Thymus (tissue), 14 donors: ENCODE measurements around the gene TBATA. TPM values are rescaled to one million over a fixed set of nuclear protein-coding genes. Genes with fewer than 3 reads are reported as not detected.

Experiments
- DNase-seq, 9 donors: peaks; one replicate each; pipeline ENCODE4 v3.0.0-alpha.2; 2013; ENCODE audit warnings: low spot score in 9 of 9, low read depth in 6 of 9, missing footprints in 1 of 9
- H3K27ac ChIP-seq, 2 donors: one replicate each; pipeline ENCODE4 v1.5.1; 2013; ENCODE audit warnings: control low read depth in 1 of 2, low read depth in 1 of 2, low read length in 1 of 2, mild to moderate bottlenecking in 1 of 2, moderate library complexity in 1 of 2
- H3K27me3 ChIP-seq, 2 donors: one replicate each; pipeline ENCODE4 v1.5.1; 2013; ENCODE audit warnings: low read length in 1 of 2; ENCODE audit not compliant: control insufficient read depth in 2 of 2, insufficient read depth in 1 of 2
- H3K36me3 ChIP-seq, 2 donors: one replicate each; pipeline ENCODE4 v1.5.1; 2013; ENCODE audit warnings: low read length in 1 of 2, mild to moderate bottlenecking in 1 of 2, moderate library complexity in 1 of 2; ENCODE audit not compliant: control insufficient read depth in 2 of 2, insufficient read depth in 2 of 2
- H3K4me1 ChIP-seq, 2 donors: one replicate each; pipeline ENCODE4 v1.5.1; 2013; ENCODE audit warnings: low read length in 2 of 2; ENCODE audit not compliant: control insufficient read depth in 2 of 2, insufficient read depth in 2 of 2
- H3K4me3 ChIP-seq, 2 donors: one replicate each; pipeline ENCODE4 v1.5.1; 2013; ENCODE audit warnings: low read length in 2 of 2, control low read depth in 1 of 2, mild to moderate bottlenecking in 1 of 2
- H3K9me3 ChIP-seq, 2 donors: one replicate each; pipeline ENCODE4 v1.5.1; 2013; ENCODE audit warnings: low read length in 1 of 2, mild to moderate bottlenecking in 1 of 2; ENCODE audit not compliant: control insufficient read depth in 2 of 2, insufficient read depth in 1 of 2
- WGBS: extraction: QIAGEN DNeasy Blood & Tissue Kit; methylation state at CpG from one replicate; pipeline ENCODE4 v1.1.7; 2013; 5-methylcytosine and 5-hydroxymethylcytosine counted together
- long read RNA-seq, 10 donors: transcript quantifications; one replicate each; lab custom pipeline, GENCODE V29; 2026
- polyA plus RNA-seq: library from polyadenylated mRNA; stranded (reverse); fragments of 200-250 nt; gene quantifications from one replicate; pipeline ENCODE4 v1.2.3, GENCODE V29; 2013
- total RNA-seq: library from RNA; stranded (reverse); fragments of 120-200 nt; gene quantifications from one replicate; pipeline ENCODE4 v1.2.4, GENCODE V29; 2013
- donor health status: healthy.

Gene TBATA
- 134 TPM for total RNA-seq
- 42.1 TPM for polyA plus RNA-seq
- long read RNA-seq, donor 1: 0 reads
- long read RNA-seq, donor 2: 0 reads
- long read RNA-seq, donor 3, partial matches to known transcripts: 132 of 142 reads
- long read RNA-seq, donor 3, other reads (novel, unspliced or antisense): 10 of 142 reads
- long read RNA-seq, donor 4, partial matches to known transcripts: 58 of 58 reads
- long read RNA-seq, donor 4, other reads (novel, unspliced or antisense): 0 of 58 reads
- long read RNA-seq, donor 5, partial matches to known transcripts: 87 of 87 reads
- long read RNA-seq, donor 5, other reads (novel, unspliced or antisense): 0 of 87 reads
- long read RNA-seq, donor 6, partial matches to known transcripts: 50 of 55 reads
- long read RNA-seq, donor 6, other reads (novel, unspliced or antisense): 5 of 55 reads
- long read RNA-seq, donor 7, partial matches to known transcripts: 19 of 19 reads
- long read RNA-seq, donor 7, other reads (novel, unspliced or antisense): 0 of 19 reads
- long read RNA-seq, donor 8, partial matches to known transcripts: 11 of 11 reads
- long read RNA-seq, donor 8, other reads (novel, unspliced or antisense): 0 of 11 reads
- long read RNA-seq, donor 9, partial matches to known transcripts: 41 of 41 reads
- long read RNA-seq, donor 9, other reads (novel, unspliced or antisense): 0 of 41 reads
- long read RNA-seq, donor 10, partial matches to known transcripts: 10 of 10 reads
- long read RNA-seq, donor 10, other reads (novel, unspliced or antisense): 0 of 10 reads

- DNase-seq: no peak
These were observed at the start of gene TBATA for GRCh38 chr10:70785190-70785589. Gene TBATA, minus strand, starts transcription at chr10:70785377. Its CDS starts 1,998 bp downstream, at chr10:70783379.

GRCh38 chr10:70834441-70835151, 49.4 kb upstream of the TBATA start:
- H3K27ac ChIP-seq: no peak overlapping the region
- no peaks in the 10 kb centered on the region for H3K36me3 ChIP-seq
- 96% methylated on average over 7 of the region's 7 CpGs for WGBS
- no peak for DNase-seq
- no peaks in the 10 kb centered on the region for H3K4me1 ChIP-seq
- H3K4me3 ChIP-seq: no peak overlapping the region
- H3K9me3 ChIP-seq: no peaks in the 10 kb centered on the region
- H3K27me3 ChIP-seq: no peaks in the 10 kb centered on the region

More at GRCh38 chr10:70785190-70785589, at the start of gene TBATA:
- Histone ChIP-seq H3K27ac (peak within 1 kb of the TSS; percentile 19 to 71), H3K4me1 (peaks cover 2 to 27% of the 10 kb centered on the region in 2 donors), H3K9me3 (no peaks in the 10 kb centered on the region), H3K36me3 (no peaks in the 10 kb centered on the region), H3K4me3 (no peak within 1 kb of the TSS), H3K27me3 (no peaks in the 10 kb centered on the region)
- WGBS: 9% methylated on average over 4 of the region's 4 CpGs

- DNase-seq: no peak
- no peaks in the 10 kb centered on the region for H3K4me1 ChIP-seq
- no peaks in the 10 kb centered on the region for H3K36me3 ChIP-seq
- no peak overlapping the region for H3K4me3 ChIP-seq
- WGBS: 98% methylated on average over 5 of the region's 5 CpGs
- H3K9me3 ChIP-seq: no peaks in the 10 kb centered on the region
- H3K27ac ChIP-seq: no peak overlapping the region
- H3K27me3 ChIP-seq: no peaks in the 10 kb centered on the region
These were observed 48.8 kb upstream of the TBATA start for GRCh38 chr10:70834021-70834420.

- no peaks in the 10 kb centered on the region for H3K36me3 ChIP-seq
- no peak overlapping the region for H3K4me3 ChIP-seq
- WGBS: 97% methylated on average over 2 of the region's 2 CpGs
- no peak overlapping the region for H3K27ac ChIP-seq
- no peaks in the 10 kb centered on the region for H3K4me1 ChIP-seq
- H3K27me3 ChIP-seq: no peaks in the 10 kb centered on the region
- DNase-seq: no peak
- no peaks in the 10 kb centered on the region for H3K9me3 ChIP-seq
These were observed 48.4 kb upstream of the TBATA start for GRCh38 chr10:70833601-70834000.

GRCh38 chr10:70832852-70833528, 47.8 kb upstream of the TBATA start:
- H3K4me1 ChIP-seq: no peaks in the 10 kb centered on the region
- no peaks in the 10 kb centered on the region for H3K36me3 ChIP-seq
- H3K9me3 ChIP-seq: no peaks in the 10 kb centered on the region
- H3K4me3 ChIP-seq: no peak overlapping the region
- H3K27me3 ChIP-seq: no peaks in the 10 kb centered on the region
- WGBS: 44% methylated on average over 3 of the region's 3 CpGs
- no peak overlapping the region for H3K27ac ChIP-seq
- DNase-seq: peak in 1 of 9 donors; percentile 19

GRCh38 chr10:70832221-70832620, 47.0 kb upstream of the TBATA start:
- no peaks in the 10 kb centered on the region for H3K9me3 ChIP-seq
- no peaks in the 10 kb centered on the region for H3K36me3 ChIP-seq
- WGBS: 95% methylated on average over 3 of the region's 3 CpGs
- H3K4me3 ChIP-seq: no peak overlapping the region
- no peak overlapping the region for H3K27ac ChIP-seq
- H3K27me3 ChIP-seq: no peaks in the 10 kb centered on the region
- no peak for DNase-seq
- H3K4me1 ChIP-seq: no peaks in the 10 kb centered on the region

GRCh38 chr10:70830164-70830563, 45.0 kb upstream of the TBATA start:
- Histone ChIP-seq H3K27me3 (no peaks in the 10 kb centered on the region), H3K36me3 (peaks cover 4 to 5% of the 10 kb centered on the region in 2 donors), H3K4me3 (no peak overlapping the region), H3K27ac (no peak overlapping the region), H3K4me1 (no peaks in the 10 kb centered on the region), H3K9me3 (no peaks in the 10 kb centered on the region)
- 24% methylated on average over 3 of the region's 3 CpGs for WGBS
- no peak for DNase-seq

GRCh38 chr10:70829543-70829942, 44.4 kb upstream of the TBATA start:
- H3K9me3 ChIP-seq: no peaks in the 10 kb centered on the region
- 97% methylated on average over 5 of the region's 5 CpGs for WGBS
- DNase-seq: no peak
- no peaks in the 10 kb centered on the region for H3K4me1 ChIP-seq
- H3K27ac ChIP-seq: no peak overlapping the region
- no peak overlapping the region for H3K4me3 ChIP-seq
- peaks cover 4 to 6% of the 10 kb centered on the region in 2 donors for H3K36me3 ChIP-seq
- no peaks in the 10 kb centered on the region for H3K27me3 ChIP-seq
